GM19397 (cell line): ENCODE data around the gene NISCH.

ENCODE experiments used
- ATAC-seq: cut with Tn5 transposase; IDR thresholded peaks from one replicate; pipeline ENCODE4 v1.9.1; 2021; ENCODE audit warnings: mild to moderate bottlenecking, moderate library complexity; ENCODE audit not compliant: unreplicated experiment

The NISCH gene

DNA sequence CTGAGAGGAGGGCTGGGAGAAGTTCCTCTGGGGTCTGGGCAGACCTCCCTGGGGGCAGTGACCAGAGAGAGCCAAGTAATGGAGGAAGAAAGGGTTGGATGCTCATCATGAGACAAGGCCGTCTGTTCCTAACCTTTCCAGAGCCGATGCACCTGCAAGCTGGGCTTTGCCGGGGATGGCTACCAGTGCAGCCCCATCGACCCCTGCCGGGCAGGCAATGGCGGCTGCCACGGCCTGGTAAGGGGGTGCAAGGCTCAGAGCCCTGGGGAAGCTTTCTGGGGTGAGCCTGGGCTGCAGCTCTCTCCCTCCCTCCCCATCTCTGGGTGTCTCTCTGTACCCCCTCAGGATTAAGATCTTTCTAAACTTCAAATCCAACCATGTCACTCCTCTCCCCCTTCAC lies 56.1 kb downstream of the NISCH start:
- ATAC-seq: no peak

DNA sequence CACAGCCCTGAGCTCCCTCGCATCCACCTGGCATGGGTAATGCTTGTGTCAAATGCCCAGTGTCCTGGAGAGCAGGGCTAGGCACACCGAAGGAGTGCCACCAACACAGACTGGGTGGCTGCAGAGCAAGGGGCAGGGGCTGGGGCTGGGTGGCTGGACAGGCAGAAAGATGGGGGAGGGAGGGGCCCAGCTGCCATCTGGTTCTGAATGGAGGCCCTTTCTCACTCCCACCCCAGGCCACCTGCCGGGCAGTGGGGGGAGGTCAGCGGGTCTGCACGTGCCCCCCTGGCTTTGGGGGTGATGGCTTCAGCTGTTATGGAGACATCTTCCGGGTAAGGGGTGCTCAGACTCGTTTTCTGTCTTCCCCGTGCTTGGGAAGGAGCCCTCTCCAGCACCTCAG lies 56.7 kb downstream of the NISCH start:
- ATAC-seq: no peak

DNA sequence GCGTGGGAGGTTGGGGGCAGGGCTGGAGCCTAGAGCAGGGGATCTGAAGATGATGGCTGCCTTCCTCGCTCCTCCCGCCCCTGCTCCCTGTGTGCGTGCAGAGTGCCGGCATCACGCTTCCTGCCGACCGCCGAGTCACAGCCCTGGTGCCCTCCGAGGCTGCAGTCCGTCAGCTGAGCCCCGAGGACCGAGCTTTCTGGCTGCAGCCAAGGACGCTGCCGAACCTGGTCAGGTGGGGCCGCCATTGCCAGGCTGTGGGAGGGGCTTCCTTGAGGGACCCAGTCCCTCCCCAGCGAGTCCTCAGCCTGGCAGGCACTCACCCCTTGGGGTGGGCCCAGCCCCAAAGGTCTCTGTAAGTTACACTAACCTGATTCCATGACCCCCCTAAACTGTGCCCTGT lies 57.3 kb downstream of the NISCH start:
- no peak for ATAC-seq

DNA sequence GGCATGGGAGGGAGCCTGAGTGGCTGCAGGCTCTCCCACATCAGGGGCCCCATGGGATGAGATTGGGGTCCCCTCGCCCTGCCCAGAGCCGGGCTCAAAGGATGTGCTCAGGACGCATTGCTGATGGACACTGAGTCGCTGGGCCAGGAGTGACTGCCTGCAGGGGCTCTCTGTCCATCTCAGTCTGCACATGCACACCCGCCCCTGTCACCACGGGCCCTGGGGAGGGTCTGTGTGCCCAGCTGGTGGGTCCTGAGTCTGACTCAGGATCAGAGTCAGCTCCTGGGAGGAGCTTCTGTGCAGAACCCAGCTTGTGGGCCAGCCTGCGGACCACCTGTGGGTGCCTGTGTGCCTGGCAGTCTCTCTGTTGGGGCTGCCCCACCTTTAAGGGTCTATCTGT lies 57.9 kb downstream of the NISCH start:
- no peak for ATAC-seq

DNA sequence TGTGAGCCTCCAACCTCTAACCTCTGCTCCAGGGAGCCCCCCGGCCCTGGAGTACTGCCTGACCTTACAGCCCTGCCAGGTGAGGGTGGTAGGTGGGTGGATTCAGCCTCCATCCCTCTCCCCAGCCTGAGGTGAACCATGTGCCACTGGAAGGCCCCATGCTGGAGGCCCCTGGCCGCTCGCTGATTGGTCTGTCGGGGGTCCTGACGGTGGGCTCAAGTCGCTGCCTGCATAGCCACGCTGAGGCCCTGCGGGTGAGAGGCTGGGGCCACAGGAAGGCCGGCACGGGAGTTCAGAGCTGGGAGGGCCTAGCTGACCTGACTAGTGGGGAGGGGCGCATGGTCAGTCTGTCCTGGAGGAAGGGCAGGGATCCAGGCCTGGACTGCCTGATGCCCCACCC lies 59.2 kb downstream of the NISCH start:
- ATAC-seq: no peak

DNA sequence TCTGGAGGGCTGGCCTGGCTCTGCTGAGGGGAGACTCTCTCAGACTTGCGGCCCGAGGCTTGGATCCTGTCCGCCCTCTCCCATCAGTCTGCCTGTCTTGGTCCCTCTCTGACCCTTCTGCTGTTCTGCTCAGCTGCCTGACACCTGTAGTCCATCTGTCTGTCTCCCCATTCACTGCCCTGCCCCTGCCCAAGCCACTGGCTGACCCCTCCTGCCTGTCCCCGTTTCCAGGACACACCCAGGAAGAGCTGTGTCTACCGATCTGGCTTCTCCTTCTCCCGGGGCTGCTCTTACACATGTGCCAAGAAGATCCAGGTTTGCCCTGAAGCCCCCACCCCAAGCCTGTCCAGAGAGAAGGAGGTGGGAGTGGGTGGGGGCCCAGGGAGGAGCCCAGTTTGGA lies 59.8 kb downstream of the NISCH start:
- ATAC-seq: no peak

DNA sequence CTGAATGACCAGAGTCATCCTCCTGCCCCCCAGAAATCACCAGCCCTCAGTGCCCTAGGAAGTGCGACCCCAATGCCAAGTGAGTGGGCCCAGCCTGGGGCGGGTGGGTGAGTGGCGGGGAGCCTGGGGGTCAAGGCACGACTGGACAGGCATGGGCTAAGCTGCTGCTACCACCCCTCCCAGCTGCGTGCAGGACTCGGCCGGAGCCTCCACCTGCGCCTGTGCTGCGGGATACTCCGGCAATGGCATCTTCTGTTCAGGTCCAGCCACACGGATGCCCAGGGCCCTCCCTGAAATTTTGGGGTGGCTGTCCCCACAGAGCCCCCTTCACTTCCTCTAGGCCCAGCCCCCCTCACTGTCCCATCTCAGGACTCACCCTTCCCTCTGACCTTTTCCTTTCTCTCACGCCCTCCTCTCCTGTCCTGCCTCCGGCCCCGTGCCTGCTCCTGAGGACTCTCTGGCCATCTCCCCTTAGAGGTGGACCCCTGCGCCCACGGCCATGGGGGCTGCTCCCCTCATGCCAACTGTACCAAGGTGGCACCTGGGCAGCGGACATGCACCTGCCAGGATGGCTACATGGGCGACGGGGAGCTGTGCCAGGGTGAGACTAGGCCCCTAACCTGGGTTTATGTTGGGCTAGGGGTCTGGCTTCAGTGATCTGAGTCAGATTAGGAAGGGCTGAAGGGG lies 61.2 kb downstream of the NISCH start:
- ATAC-seq: no peak

DNA sequence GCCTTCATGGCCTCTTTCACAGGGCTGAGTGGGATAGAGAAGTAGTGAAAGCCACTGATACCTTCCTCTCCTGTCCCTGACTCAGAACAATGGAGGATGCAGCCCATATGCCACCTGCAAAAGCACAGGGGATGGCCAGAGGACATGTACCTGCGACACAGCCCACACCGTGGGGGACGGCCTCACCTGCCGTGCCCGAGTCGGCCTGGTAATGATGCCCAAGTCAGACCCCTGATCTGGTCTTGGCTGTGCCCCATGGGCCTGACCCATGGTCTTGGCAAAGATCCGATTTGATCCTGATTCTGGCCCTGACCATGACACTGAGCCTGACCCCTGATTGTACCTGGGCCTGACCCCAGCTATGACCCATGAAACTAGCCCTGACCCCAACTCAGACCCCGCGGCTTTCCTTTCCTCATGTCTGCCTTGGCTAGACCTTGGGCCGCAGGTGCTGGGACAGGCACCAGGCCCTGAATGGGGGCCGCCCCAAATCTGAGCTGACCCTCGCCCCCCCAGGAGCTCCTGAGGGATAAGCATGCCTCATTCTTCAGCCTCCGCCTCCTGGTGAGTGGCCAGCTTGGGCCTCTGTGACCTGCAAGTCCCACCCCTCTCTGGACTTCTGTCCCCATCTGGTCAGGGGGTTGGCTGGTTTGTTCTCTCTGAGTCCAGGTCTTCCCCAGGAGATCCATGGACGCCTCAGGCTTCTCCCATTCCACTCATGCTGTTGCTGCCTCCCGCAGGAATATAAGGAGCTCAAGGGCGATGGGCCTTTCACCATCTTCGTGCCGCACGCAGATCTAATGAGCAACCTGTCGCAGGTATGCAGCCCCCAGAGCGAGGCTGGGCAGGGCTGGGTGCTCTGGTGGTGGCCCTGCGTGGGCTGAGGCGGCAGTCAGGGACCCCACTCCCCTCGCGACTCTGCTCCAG lies 62.7 kb downstream of the NISCH start:
- no peak for ATAC-seq

DNA sequence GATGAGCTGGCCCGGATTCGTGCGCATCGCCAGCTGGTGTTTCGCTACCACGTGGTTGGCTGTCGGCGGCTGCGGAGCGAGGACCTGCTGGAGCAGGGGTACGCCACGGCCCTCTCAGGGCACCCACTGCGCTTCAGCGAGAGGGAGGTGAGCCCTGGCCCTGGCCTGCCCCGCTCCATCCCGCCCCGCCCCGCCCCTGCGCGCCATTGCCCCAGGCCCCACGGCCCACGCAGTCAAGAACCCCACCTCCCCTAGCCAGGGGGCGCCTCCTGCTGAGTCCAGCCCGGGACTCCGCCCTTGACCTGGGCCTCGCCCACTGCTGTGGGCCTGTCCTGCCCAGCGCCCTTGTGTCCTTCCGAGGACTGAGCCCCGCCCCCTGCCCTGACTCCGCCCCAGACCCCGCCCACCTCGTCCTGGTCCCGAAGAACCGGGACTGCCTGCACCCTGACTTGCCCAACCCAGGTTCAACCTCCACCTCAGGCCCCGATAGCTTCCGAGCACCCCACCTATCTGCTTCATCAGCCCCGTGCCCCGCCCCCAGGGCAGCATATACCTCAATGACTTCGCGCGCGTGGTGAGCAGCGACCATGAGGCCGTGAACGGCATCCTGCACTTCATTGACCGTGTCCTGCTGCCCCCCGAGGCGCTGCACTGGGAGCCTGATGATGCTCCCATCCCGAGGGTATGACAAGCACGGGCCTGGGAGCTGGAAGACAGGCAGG lies 63.5 kb downstream of the NISCH start:
- ATAC-seq: no peak

DNA sequence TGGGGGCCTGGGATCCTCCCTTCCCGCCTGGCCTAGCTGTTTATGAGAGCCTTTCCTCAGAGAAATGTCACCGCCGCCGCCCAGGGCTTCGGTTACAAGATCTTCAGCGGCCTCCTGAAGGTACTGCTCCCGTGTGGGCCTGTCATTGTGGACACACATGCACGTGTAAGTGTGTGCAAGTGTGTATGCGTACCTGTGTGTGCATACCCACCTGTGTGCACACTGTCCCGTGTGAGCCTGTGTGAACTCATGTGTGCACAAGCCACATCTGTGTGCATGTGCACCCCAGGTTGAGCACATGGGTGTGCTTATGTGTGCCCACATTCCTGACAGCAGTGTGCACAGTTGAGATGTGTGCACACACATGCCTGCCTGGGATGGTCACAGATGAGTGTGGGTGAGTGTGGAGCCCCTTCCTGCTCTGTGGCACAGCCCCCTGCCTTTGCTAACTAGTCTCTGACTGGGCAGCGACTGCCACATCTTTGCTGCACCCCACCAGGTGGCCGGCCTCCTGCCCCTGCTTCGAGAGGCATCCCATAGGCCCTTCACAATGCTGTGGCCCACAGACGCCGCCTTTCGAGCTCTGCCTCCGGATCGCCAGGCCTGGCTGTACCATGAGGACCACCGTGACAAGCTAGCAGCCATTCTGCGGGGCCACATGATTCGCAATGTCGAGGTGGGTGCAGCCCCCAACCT lies 64.2 kb downstream of the NISCH start:
- ATAC-seq: no peak

DNA sequence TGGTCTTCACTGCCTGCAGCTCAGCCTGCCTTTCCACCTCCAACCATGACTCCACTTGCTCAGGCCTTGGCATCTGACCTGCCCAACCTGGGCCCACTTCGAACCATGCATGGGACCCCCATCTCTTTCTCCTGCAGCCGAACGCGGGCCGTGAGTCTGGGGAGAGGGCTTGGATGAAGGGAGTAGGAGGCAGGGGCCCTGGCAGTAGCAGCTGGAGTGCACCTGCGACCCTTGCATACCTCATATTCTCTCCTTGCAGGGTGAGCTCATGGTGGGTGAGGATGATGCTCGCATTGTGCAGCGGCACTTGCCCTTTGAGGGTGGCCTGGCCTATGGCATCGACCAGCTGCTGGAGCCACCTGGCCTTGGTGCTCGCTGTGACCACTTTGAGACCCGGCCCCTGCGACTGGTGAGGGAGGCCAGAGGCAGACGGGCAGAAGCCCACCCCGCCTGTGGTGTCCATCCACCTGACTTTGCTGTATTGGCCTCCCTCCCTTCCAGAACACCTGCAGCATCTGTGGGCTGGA lies 64.8 kb downstream of the NISCH start:
- no peak for ATAC-seq

DNA sequence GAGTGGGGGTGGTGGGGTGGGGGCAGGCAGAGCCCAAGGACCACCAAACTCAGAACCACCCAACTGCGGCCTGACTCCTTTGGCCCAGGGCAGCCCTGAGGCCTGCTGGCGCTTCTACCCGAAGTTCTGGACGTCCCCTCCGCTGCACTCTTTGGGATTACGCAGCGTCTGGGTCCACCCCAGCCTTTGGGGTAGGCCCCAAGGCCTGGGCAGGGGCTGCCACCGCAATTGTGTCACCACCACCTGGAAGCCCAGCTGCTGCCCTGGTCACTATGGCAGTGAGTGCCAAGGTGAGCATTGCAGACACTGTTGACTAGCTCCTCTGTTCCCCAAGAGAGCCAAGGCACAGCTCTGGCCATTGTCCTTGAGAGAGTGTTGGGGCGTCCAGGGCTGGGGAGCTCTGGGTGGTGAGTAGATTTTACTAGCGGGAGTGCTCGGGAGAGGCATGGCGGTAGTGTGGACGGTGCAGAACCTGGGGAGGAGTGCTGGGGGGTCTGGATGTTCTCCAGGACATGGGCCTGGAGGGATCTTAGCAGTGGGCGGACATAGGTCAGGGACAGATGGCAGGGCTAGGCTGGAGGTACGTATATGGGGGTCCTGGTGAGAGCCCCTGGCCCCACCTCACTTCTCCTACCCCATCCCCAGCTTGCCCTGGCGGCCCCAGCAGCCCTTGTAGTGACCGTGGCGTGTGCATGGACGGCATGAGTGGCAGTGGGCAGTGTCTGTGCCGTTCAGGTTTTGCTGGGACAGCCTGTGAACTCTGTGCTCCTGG lies 65.5 kb downstream of the NISCH start:
- no peak for ATAC-seq

DNA sequence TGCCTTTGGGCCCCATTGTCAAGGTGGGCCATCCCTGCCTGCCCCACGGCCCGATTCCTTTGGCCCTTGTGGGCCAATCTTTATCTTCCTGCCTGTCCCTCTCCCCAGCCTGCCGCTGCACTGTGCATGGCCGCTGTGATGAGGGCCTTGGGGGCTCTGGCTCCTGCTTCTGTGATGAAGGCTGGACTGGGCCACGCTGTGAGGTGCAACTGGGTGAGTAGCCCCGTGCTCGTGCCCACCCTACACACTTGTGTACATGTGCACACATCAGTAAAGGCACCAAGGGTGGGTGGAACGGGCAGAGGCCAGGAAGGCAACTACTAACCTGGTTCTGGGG lies 66.1 kb downstream of the NISCH start:
- no peak for ATAC-seq

DNA sequence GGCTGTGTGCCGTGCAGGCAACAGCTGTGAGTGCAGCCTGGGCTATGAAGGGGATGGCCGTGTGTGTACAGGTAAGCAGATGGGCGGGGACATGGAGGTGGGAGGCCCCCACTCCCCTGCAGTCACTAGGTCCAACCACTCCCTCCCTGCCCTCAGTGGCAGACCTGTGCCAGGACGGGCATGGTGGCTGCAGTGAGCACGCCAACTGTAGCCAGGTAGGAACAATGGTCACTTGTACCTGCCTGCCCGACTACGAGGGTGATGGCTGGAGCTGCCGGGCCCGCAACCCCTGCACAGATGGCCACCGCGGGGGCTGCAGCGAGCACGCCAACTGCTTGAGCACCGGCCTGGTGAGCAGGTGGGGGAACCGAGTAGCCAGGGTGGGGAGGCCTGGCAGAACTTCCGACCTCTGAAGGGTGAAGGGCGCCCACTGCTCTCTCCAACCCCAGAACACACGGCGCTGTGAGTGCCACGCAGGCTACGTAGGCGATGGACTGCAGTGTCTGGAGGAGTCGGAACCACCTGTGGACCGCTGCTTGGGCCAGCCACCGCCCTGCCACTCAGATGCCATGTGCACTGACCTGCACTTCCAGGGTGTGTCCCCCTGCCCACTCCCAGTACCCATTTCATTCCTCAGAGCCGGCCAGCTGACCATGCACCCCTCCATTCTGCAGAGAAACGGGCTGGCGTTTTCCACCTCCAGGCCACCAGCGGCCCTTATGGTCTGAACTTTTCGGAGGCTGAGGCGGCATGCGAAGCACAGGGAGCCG lies 66.7 kb downstream of the NISCH start:
- ATAC-seq: no peak

DNA sequence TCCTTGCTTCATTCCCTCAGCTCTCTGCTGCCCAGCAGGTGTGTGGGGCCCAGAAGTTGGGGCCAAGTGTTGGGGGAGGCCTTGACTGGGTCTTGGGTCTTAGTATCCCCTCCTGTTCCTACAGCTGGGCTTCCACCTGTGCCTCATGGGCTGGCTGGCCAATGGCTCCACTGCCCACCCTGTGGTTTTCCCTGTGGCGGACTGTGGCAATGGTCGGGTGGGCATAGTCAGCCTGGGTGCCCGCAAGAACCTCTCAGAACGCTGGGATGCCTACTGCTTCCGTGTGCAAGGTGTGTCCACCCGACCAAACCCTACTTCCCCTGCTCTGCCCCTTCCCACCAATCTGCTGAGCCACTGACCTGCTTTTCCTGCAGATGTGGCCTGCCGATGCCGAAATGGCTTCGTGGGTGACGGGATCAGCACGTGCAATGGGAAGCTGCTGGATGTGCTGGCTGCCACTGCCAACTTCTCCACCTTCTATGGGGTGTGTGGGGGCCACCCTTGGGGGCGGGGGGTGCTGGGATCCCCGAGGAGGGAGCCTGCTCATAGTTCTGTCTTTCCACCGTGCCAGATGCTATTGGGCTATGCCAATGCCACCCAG lies 67.3 kb downstream of the NISCH start:
- no peak for ATAC-seq

DNA sequence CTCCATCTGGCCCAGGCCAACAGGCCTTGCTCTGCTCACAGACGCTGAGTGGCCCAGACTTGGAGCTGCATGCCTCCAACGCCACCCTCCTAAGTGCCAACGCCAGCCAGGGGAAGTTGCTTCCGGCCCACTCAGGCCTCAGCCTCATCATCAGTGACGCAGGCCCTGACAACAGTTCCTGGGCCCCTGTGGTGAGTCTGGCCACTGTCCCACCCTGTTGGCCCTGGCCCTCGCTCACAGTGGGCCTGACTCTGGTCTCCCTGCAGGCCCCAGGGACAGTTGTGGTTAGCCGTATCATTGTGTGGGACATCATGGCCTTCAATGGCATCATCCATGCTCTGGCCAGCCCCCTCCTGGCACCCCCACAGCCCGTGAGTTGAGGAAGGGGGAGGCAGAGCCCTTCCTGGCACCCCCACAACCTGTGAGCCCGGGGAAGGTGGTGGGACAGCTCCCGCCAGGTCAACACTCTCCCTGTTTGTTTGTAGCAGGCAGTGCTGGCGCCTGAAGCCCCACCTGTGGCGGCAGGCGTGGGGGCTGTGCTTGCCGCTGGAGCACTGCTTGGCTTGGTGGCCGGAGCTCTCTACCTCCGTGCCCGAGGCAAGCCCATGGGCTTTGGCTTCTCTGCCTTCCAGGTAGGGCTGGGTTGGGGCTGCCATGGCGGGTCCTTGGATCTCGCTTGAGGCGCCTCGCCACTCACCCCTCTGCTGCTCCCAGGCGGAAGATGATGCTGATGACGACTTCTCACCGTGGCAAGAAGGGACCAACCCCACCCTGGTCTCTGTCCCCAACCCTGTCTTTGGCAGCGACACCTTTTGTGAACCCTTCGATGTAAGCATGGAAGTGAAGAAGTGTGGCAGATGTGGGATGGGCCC lies 68.2 kb downstream of the NISCH start:
- ATAC-seq: no peak

DNA sequence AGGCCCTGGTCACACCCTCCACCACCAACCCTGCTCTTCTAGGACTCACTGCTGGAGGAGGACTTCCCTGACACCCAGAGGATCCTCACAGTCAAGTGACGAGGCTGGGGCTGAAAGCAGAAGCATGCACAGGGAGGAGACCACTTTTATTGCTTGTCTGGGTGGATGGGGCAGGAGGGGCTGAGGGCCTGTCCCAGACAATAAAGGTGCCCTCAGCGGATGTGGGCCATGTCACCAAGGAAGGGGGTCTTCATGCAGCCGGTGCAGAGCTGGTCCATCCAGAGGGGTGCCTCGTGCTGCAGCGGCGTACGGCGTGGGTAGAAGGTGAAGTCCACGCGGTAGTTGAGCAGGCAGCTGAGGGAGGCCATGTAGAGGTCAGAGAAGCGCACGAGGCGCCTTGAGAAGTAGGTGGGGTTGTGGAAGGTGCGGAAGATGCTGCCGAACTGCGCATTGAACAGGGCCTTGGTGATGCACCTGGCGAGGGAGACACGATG lies 68.9 kb downstream of the NISCH start:
- no peak for ATAC-seq
